Measurements from ENCODE around the gene TNS3. TPM values are rescaled to one million over a fixed set of nuclear protein-coding genes. Genes with fewer than 3 reads are reported as not detected.
A peak's percentile ranks its signal among the peaks of the same experiment; 100 is the strongest.

TNS3 gene
- total and polyA plus RNA-seq, 2 of the 13 experiments (the other 11 are each of a cell fraction or from before 2014, with no cell fraction given), result 52.9 to 55.7 TPM

DNA sequence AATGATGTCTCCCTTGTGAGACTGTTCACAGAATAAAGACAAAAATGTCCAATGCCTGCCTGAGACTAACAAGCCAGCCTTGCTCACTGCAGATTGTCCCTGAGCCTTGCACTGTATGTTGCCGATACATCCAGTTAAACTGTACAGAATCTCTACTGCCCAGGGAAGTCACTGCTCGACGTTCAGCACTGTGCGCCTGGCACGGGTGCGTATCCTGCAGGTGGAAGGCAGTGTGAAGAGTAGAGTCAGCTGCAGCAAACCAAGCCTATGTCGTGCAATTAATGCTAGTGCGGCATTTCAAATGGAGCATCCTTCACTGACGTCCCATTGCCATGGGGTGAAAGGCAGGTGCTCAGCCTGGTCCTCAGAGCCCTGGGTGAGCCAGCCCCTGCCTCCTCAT lies 132.9 kb downstream of the TNS3 start:
- peaks cover 50% of the 10 kb centered on the region for H3K4me1 ChIP-seq (ENCODE audit: insufficient read depth, low read length)
- no peak overlapping the region for H3K4me3 ChIP-seq (replicated peaks in 1 of 3; ENCODE audit: insufficient read depth in 1 of 3, low read depth in 2 of 3, low read length in 3 of 3)
- ChIA-PET POLR2A (no interaction called here), CTCF (ENCODE audit: low intra/inter-chr PET ratio, low total read pairs) (no interaction called here)
- no peak overlapping the region for H3K4me2 ChIP-seq (ENCODE audit: low read depth, low read length)
- ATAC-seq, result no peak
- in situ Hi-C loops (cut with HindIII; ENCODE audit: extremely low pct_ligation_motif_present, low pct_unique_long_range_greater_than_20kb), result no loop called here
- no peak for TF ChIP-seq ZKSCAN1 (IDR thresholded peaks at IDR 0.05; ENCODE audit: low read length)
- TF ChIP-seq ZBTB38 (CRISPR knock-in tag; IDR thresholded peaks at IDR 0.05), result peak; percentile 90
- FAIRE-seq, result no peak
- peaks cover 11 to 20% of the 10 kb centered on the region in 2 experiments; a peak in 3 of 5 replicates for H3K36me3 ChIP-seq (replicated peaks in 1 of 2; ENCODE audit: control insufficient read depth in 1 of 2, insufficient read depth in 2 of 2, low read length in 2 of 2)
- intact Hi-C loops (cut with micrococcal nuclease; ENCODE audit: unreplicated experiment), result loop anchor here (5.0 kb wide), 1 partner anchor 368 kb away; no protein-coding TSS in a partner anchor
- no TSS peak for BruUV-seq (replicated peaks)
- peaks cover 62% of the 10 kb centered on the region for H4K20me1 ChIP-seq (ENCODE audit: insufficient read depth, low read length)
- H3K27ac ChIP-seq (ENCODE audit: extremely low read length, insufficient read depth, low read length), result no peak overlapping the region
- H3K9me3 ChIP-seq (ENCODE audit: low read length), result no peaks in the 10 kb centered on the region
- H2AFZ ChIP-seq (ENCODE audit: low read length), result no peak overlapping the region
- H3K27me3 ChIP-seq (ENCODE audit: control insufficient read depth in 1 of 2, insufficient read depth in 2 of 2, low read length in 2 of 2), result no peaks in the 10 kb centered on the region
- no peak overlapping the region for H3K9ac ChIP-seq (ENCODE audit: insufficient read depth, low read depth, low read length)
- peaks cover 87% of the 10 kb centered on the region for H3K79me2 ChIP-seq (ENCODE audit: insufficient read depth, low read length)
- no peak for DNase-seq (ENCODE audit: low spot score)
- 100% methylated on average over 3 of the region's 9 CpGs for whole genome bisulfite sequencing (ENCODE audit: low lambda C conversion rate)

DNA sequence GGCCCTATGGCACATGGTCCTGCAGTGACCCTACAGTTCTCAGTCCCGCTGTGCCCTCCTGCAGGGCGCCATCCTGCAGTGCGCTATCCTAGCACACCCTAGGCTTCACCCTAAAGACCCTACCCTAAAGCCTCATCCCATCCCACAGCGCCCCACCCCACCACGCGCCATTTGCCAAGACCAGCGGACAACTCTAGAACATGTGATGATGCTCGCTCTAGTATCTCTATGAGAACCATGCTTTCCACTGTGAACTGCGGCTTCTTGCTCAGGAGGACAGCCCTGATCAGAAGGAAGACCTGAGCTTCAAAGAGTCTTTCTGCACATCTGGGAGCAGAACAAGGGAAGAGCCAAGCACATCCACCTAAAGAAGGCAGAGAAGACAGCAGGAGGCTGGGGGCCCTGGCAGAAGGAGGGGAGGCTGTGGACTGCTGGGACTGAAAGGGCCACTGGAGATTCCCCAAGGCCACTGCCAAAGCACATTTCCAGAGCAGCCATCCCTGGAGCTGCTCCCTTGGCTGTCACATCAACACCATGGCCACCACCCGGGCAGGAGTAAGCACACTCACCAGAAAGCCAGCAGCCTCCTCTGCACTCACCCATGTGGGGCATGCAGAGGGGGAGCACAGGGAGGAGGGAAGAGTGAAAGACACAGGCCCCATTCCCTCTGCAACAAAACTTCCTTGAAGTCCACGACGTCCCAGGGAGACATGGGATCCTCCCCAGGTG lies 134.1 kb downstream of the TNS3 start:
- POLR2A ChIA-PET, result no interaction called here
- Histone ChIP-seq H3K4me3 (replicated peaks in 1 of 3; ENCODE audit: insufficient read depth in 1 of 3, low read depth in 2 of 3, low read length in 3 of 3) (no peak overlapping the region), H3K9me3 (ENCODE audit: low read length) (no peaks in the 10 kb centered on the region), H3K9ac (ENCODE audit: insufficient read depth, low read depth, low read length) (no peak overlapping the region), H3K27me3 (ENCODE audit: control insufficient read depth in 1 of 2, insufficient read depth in 2 of 2, low read length in 2 of 2) (no peaks in the 10 kb centered on the region), H2AFZ (ENCODE audit: low read length) (no peak overlapping the region), H3K27ac (ENCODE audit: extremely low read length, insufficient read depth, low read length) (no peak overlapping the region), H3K4me2 (ENCODE audit: low read depth, low read length) (no peak overlapping the region), H3K79me2 (ENCODE audit: insufficient read depth, low read length) (peaks cover 86% of the 10 kb centered on the region), H3K4me1 (ENCODE audit: insufficient read depth, low read length) (peaks cover 53% of the 10 kb centered on the region), H3K36me3 (replicated peaks in 1 of 2; ENCODE audit: control insufficient read depth in 1 of 2, insufficient read depth in 2 of 2, low read length in 2 of 2) (peaks cover 7 to 15% of the 10 kb centered on the region in 2 experiments; a peak in 3 of 5 replicates), H4K20me1 (ENCODE audit: insufficient read depth, low read length) (peaks cover 58% of the 10 kb centered on the region)
- ATAC-seq, result peak; percentile 23; the same call in 2 of the 3 replicates
- intact Hi-C loops (cut with micrococcal nuclease; ENCODE audit: unreplicated experiment) (loop anchor here (5.0 kb wide), 1 partner anchor 370 kb away; no protein-coding TSS in a partner anchor), in situ Hi-C loops (cut with HindIII; ENCODE audit: extremely low pct_ligation_motif_present, low pct_unique_long_range_greater_than_20kb) (no loop called here)
- FAIRE-seq, result no peak
- CTCF ChIA-PET (ENCODE audit: low intra/inter-chr PET ratio, low total read pairs), result no interaction called here
- 99% methylated on average over 9 of the region's 12 CpGs for WGBS (ENCODE audit: low lambda C conversion rate)
- no TSS peak for BruUV-seq (replicated peaks)
- DNase-seq (ENCODE audit: low spot score), result no peak
- TF ChIP-seq, protein P1, sequence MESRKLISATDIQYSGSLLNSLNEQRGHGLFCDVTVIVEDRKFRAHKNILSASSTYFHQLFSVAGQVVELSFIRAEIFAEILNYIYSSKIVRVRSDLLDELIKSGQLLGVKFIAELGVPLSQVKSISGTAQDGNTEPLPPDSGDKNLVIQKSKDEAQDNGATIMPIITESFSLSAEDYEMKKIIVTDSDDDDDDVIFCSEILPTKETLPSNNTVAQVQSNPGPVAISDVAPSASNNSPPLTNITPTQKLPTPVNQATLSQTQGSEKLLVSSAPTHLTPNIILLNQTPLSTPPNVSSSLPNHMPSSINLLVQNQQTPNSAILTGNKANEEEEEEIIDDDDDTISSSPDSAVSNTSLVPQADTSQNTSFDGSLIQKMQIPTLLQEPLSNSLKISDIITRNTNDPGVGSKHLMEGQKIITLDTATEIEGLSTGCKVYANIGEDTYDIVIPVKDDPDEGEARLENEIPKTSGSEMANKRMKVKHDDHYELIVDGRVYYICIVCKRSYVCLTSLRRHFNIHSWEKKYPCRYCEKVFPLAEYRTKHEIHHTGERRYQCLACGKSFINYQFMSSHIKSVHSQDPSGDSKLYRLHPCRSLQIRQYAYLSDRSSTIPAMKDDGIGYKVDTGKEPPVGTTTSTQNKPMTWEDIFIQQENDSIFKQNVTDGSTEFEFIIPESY (CRISPR knock-in tag; IDR thresholded peaks at IDR 0.05), result peak; percentile 24; the same call in 1 of the 2 replicates
- TF ChIP-seq ZMYM2 (CRISPR knock-in tag; IDR thresholded peaks at IDR 0.05) (no peak), RFXANK (CRISPR knock-in tag; IDR thresholded peaks at IDR 0.05) (no peak), NRL (CRISPR knock-in tag; IDR thresholded peaks at IDR 0.05; ENCODE audit: borderline replicate concordance) (0 out of 2 replicates have a peak, but pooled peaks have one; percentile 1), ZNF18 (CRISPR knock-in tag; IDR thresholded peaks at IDR 0.05; ENCODE audit: insufficient replicate concordance) (no peak), ZNF543 (CRISPR knock-in tag; IDR thresholded peaks at IDR 0.05) (no peak), GATA4 (IDR thresholded peaks at IDR 0.05; ENCODE audit: borderline replicate concordance, low read depth) (no peak), MBD4 (IDR thresholded peaks at IDR 0.05; ENCODE audit: borderline replicate concordance, low read length) (no peak)

Data from HepG2 (cell line).